ENCODE measurements around the gene OR2AT4.
"Not testable (repeated sequence)": the region's sequence is repeated elsewhere in the genome, so short reads cannot be mapped to it uniquely, and the experiment has no call there.

The OR2AT4 gene

GRCh38 chr11:75103380-75104026 lies 6.8 kb upstream of the OR2AT4 start:
- no peak for DNase-seq

- no peak for DNase-seq
These were observed 4.9 kb upstream of the OR2AT4 start for GRCh38 chr11:75101424-75102128.

- DNase-seq: no peak
These were observed 3.6 kb upstream of the OR2AT4 start for GRCh38 chr11:75100314-75100713.

- DNase-seq: no peak
These were observed 3.0 kb upstream of the OR2AT4 start for GRCh38 chr11:75099635-75100034.

GRCh38 chr11:75098835-75099439 lies 2.3 kb upstream of the OR2AT4 start:
- not testable (repeated sequence) for DNase-seq

- not testable (repeated sequence) for DNase-seq
These were observed 1.5 kb upstream of the OR2AT4 start for GRCh38 chr11:75098181-75098580.

GRCh38 chr11:75097173-75097557 lies 489 bp upstream of the OR2AT4 start:
- no peak for DNase-seq

GRCh38 chr11:75094382-75094781 lies 2.3 kb downstream of the OR2AT4 start:
- not testable (repeated sequence) for DNase-seq

- DNase-seq: no peak
These were observed 6.0 kb downstream of the OR2AT4 start for GRCh38 chr11:75090671-75091177.

- no peak for DNase-seq
These were observed 9.1 kb downstream of the OR2AT4 start for GRCh38 chr11:75087319-75088305.

GRCh38 chr11:75084883-75085282 lies 11.8 kb downstream of the OR2AT4 start:
- no peak for DNase-seq

- no peak for DNase-seq
These were observed 13.5 kb downstream of the OR2AT4 start for GRCh38 chr11:75083217-75083605.

GRCh38 chr11:75082601-75083216 lies 14.0 kb downstream of the OR2AT4 start:
- no peak for DNase-seq

GRCh38 chr11:75079546-75079945 lies 17.1 kb downstream of the OR2AT4 start:
- DNase-seq: no peak

GRCh38 chr11:75078233-75078632 lies 18.4 kb downstream of the OR2AT4 start:
- DNase-seq: no peak

GRCh38 chr11:75077316-75077715 lies 19.4 kb downstream of the OR2AT4 start:
- DNase-seq: no peak

GRCh38 chr11:75076671-75077070 lies 20.0 kb downstream of the OR2AT4 start:
- DNase-seq: no peak

- DNase-seq: no peak
These were observed 23.1 kb downstream of the OR2AT4 start for GRCh38 chr11:75073459-75074190.

- DNase-seq: no peak
These were observed 24.1 kb downstream of the OR2AT4 start for GRCh38 chr11:75072582-75072981.

GRCh38 chr11:75069473-75069872 lies 27.2 kb downstream of the OR2AT4 start:
- DNase-seq: no peak

Measured in nucleus accumbens (tissue), 56 donors.